ENCODE results near the gene INMT.
"Not testable (repeated sequence)": the region's sequence is repeated elsewhere in the genome, so short reads cannot be mapped to it uniquely, and the experiment has no call there.

Gene INMT

GRCh38 chr7:30751696-30752273 is at the start of gene INMT:
Gene INMT (plus strand): TSS chr7:30752135. CDS start chr7:30752151, 16 bp downstream.
- in situ Hi-C loops (cut with HindIII; ENCODE audit: low sequenced_read_pairs): no loop called here

- in situ Hi-C loops (cut with HindIII; ENCODE audit: low sequenced_read_pairs): no loop called here
Measured at GRCh38 chr7:30702200-30702599, 49.7 kb upstream of the INMT start.

GRCh38 chr7:30703756-30704155 is 48.2 kb upstream of the INMT start:
- in situ Hi-C loops (cut with HindIII; ENCODE audit: low sequenced_read_pairs): no loop called here

GRCh38 chr7:30705008-30705407 is 46.9 kb upstream of the INMT start:
- in situ Hi-C loops (cut with HindIII; ENCODE audit: low sequenced_read_pairs): no loop called here

- in situ Hi-C loops (cut with HindIII; ENCODE audit: low sequenced_read_pairs): no loop called here
Measured at GRCh38 chr7:30705596-30705995, 46.3 kb upstream of the INMT start.

- in situ Hi-C loops (cut with HindIII; ENCODE audit: low sequenced_read_pairs): no loop called here
Measured at GRCh38 chr7:30706316-30706715, 45.6 kb upstream of the INMT start.

GRCh38 chr7:30706908-30707307 is 45.0 kb upstream of the INMT start:
- in situ Hi-C loops (cut with HindIII; ENCODE audit: low sequenced_read_pairs): no loop called here

- in situ Hi-C loops (cut with HindIII; ENCODE audit: low sequenced_read_pairs): no loop called here
Measured at GRCh38 chr7:30707391-30708357, 44.3 kb upstream of the INMT start.

GRCh38 chr7:30708412-30708811 is 43.5 kb upstream of the INMT start:
- in situ Hi-C loops (cut with HindIII; ENCODE audit: low sequenced_read_pairs): no loop called here

- in situ Hi-C loops (cut with HindIII; ENCODE audit: low sequenced_read_pairs): no loop called here
Measured at GRCh38 chr7:30708983-30709382, 43.0 kb upstream of the INMT start.

GRCh38 chr7:30709549-30709948 is 42.4 kb upstream of the INMT start:
- in situ Hi-C loops (cut with HindIII; ENCODE audit: low sequenced_read_pairs): no loop called here

- in situ Hi-C loops (cut with HindIII; ENCODE audit: low sequenced_read_pairs): no loop called here
Measured at GRCh38 chr7:30710669-30711068, 41.3 kb upstream of the INMT start.

GRCh38 chr7:30713392-30713791 is 38.5 kb upstream of the INMT start:
- in situ Hi-C loops (cut with HindIII; ENCODE audit: low sequenced_read_pairs): no loop called here

- in situ Hi-C loops (cut with HindIII; ENCODE audit: low sequenced_read_pairs): no loop called here
Measured at GRCh38 chr7:30714129-30714528, 37.8 kb upstream of the INMT start.

GRCh38 chr7:30717181-30717580 is 34.8 kb upstream of the INMT start:
- in situ Hi-C loops (cut with HindIII; ENCODE audit: low sequenced_read_pairs): no loop called here

- in situ Hi-C loops (cut with HindIII; ENCODE audit: low sequenced_read_pairs): not testable (repeated sequence)
Measured at GRCh38 chr7:30719434-30719833, 32.5 kb upstream of the INMT start.

GRCh38 chr7:30721211-30721610 is 30.7 kb upstream of the INMT start:
- in situ Hi-C loops (cut with HindIII; ENCODE audit: low sequenced_read_pairs): no loop called here

- in situ Hi-C loops (cut with HindIII; ENCODE audit: low sequenced_read_pairs): no loop called here
Measured at GRCh38 chr7:30722187-30722586, 29.7 kb upstream of the INMT start.

- in situ Hi-C loops (cut with HindIII; ENCODE audit: low sequenced_read_pairs): no loop called here
Measured at GRCh38 chr7:30722671-30723070, 29.3 kb upstream of the INMT start.

GRCh38 chr7:30723776-30724175 is 28.2 kb upstream of the INMT start:
- in situ Hi-C loops (cut with HindIII; ENCODE audit: low sequenced_read_pairs): no loop called here

GRCh38 chr7:30726296-30727006 is 25.5 kb upstream of the INMT start:
- in situ Hi-C loops (cut with HindIII; ENCODE audit: low sequenced_read_pairs): no loop called here

Measured in DLD1 (cell line).